ENCODE results near the gene AOC1. TPM values are rescaled to one million over a fixed set of nuclear protein-coding genes. Genes with fewer than 3 reads are reported as not detected.

The AOC1 gene
- total RNA-seq, 1 donor from 2014 or later = not detected

DNA sequence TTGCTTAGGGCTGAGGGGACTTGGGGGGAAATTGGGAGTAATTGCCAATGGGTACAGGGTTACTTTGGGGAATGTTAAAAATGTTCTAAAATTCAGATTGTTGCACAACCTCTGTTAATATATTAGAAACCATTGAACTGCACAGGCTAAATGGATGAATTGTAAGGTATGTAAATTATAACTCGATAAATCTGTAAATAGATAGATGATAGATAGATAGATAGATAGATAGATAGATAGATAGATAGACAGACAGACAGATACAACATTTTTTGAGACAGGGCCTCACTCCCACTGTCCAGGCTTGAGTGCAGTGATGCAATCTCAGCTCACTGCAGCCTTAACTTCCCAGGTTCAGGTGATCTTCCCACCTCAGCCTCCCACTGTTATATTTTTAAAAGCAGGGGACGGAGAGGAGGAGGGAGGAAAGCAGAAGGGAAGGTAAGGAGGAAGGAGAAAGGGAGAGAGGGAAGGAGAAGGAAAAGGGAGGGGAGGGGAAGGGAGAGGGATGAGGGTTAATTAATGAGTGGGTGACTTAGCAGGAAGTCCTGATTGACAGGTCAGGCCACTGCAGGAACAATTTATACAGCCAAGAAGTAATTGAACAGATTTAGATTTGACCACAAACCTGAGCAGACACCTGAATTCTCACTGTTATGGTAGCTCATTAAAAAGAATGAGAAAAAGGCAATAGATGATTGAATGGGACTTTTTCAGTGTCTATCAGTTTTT, 38.7 kb downstream of the AOC1 start:
- no peak overlapping the region for H3K4me3 Mint-ChIP-seq (ENCODE audit: unreplicated experiment)
- TF ChIP-seq, protein P1, sequence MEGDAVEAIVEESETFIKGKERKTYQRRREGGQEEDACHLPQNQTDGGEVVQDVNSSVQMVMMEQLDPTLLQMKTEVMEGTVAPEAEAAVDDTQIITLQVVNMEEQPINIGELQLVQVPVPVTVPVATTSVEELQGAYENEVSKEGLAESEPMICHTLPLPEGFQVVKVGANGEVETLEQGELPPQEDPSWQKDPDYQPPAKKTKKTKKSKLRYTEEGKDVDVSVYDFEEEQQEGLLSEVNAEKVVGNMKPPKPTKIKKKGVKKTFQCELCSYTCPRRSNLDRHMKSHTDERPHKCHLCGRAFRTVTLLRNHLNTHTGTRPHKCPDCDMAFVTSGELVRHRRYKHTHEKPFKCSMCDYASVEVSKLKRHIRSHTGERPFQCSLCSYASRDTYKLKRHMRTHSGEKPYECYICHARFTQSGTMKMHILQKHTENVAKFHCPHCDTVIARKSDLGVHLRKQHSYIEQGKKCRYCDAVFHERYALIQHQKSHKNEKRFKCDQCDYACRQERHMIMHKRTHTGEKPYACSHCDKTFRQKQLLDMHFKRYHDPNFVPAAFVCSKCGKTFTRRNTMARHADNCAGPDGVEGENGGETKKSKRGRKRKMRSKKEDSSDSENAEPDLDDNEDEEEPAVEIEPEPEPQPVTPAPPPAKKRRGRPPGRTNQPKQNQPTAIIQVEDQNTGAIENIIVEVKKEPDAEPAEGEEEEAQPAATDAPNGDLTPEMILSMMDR (IDR thresholded peaks at IDR 0.05; ENCODE audit: partially characterized antibody, unreplicated experiment) = no peak
- H3K36me3 Mint-ChIP-seq (ENCODE audit: unreplicated experiment) = peaks cover 15% of the 10 kb centered on the region
- no peak for DNase-seq
- H3K4me1 Mint-ChIP-seq (ENCODE audit: low read depth, unreplicated experiment) = peaks cover 1% of the 10 kb centered on the region
- H3K27ac Mint-ChIP-seq (ENCODE audit: unreplicated experiment) = no peak overlapping the region
- H3K27me3 Mint-ChIP-seq (ENCODE audit: unreplicated experiment) = peaks cover 2% of the 10 kb centered on the region
- peaks cover 6% of the 10 kb centered on the region for H3K9me3 Mint-ChIP-seq (ENCODE audit: unreplicated experiment)

DNA sequence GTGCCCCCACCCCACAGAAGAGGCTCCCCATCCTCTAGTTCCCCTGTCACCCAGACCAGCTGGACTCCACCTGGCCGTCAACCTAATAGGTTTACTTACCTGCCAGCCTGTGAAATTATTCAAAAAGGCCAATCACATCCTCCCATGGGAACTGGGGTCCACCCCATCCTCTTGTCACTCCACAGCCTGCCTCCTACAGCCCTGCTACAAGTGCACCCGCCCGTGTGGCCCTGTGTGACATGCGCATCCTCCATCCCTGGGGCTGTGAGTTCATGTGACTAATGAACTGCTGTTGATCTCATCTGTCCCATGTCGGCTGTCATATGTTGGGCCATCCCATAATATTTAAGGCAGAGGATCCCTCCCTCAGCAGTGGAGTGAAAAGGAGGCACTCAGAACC, 39.4 kb downstream of the AOC1 start:
- peaks cover 1% of the 10 kb centered on the region for H3K4me1 Mint-ChIP-seq (ENCODE audit: low read depth, unreplicated experiment)
- no peak overlapping the region for H3K27ac Mint-ChIP-seq (ENCODE audit: unreplicated experiment)
- TF ChIP-seq, protein P1 (IDR thresholded peaks at IDR 0.05; ENCODE audit: partially characterized antibody, unreplicated experiment) = no peak
- peaks cover 4% of the 10 kb centered on the region for H3K27me3 Mint-ChIP-seq (ENCODE audit: unreplicated experiment)
- no peak for DNase-seq
- H3K36me3 Mint-ChIP-seq (ENCODE audit: unreplicated experiment) = peaks cover 19% of the 10 kb centered on the region
- H3K9me3 Mint-ChIP-seq (ENCODE audit: unreplicated experiment) = peaks cover 6% of the 10 kb centered on the region
- no peak overlapping the region for H3K4me3 Mint-ChIP-seq (ENCODE audit: unreplicated experiment)

DNA sequence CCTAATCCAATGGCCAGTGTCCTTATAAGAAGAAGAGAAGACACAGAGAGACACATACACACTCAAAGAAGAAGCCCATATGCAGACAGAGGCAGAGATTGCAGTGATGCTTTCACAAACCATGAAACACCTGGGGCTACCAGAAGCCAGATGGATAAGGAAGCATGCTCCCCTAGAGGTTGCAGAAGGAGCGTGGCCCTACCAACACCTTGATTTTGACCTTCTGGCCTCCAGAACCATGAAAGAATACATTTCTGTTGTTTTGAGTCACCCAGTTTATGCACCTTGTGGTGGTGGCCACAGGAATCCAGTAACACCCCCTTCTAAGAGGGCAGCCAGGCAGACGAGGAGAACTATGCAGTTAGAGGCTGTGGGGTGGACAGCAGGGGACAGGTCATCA, 43.5 kb downstream of the AOC1 start:
- DNase-seq = no peak
- Mint-ChIP-seq H3K4me3 (ENCODE audit: unreplicated experiment) (no peak overlapping the region), H3K4me1 (ENCODE audit: low read depth, unreplicated experiment) (peaks cover 4% of the 10 kb centered on the region), H3K27me3 (ENCODE audit: unreplicated experiment) (peaks cover 6% of the 10 kb centered on the region), H3K36me3 (ENCODE audit: unreplicated experiment) (peaks cover 19% of the 10 kb centered on the region), H3K27ac (ENCODE audit: unreplicated experiment) (no peak overlapping the region), H3K9me3 (ENCODE audit: unreplicated experiment) (peaks cover 6% of the 10 kb centered on the region)
- TF ChIP-seq, protein P1 (IDR thresholded peaks at IDR 0.05; ENCODE audit: partially characterized antibody, unreplicated experiment) = no peak

GRCh38 chr7:150896562-150897209, 44.4 kb downstream of the AOC1 start:
- peaks cover 6% of the 10 kb centered on the region for H3K9me3 Mint-ChIP-seq (ENCODE audit: unreplicated experiment)
- H3K27me3 Mint-ChIP-seq (ENCODE audit: unreplicated experiment) = peaks cover 6% of the 10 kb centered on the region
- peaks cover 19% of the 10 kb centered on the region for H3K36me3 Mint-ChIP-seq (ENCODE audit: unreplicated experiment)
- TF ChIP-seq, protein P1 (IDR thresholded peaks at IDR 0.05; ENCODE audit: partially characterized antibody, unreplicated experiment) = no peak
- no peak overlapping the region for H3K27ac Mint-ChIP-seq (ENCODE audit: unreplicated experiment)
- peaks cover 10% of the 10 kb centered on the region for H3K4me1 Mint-ChIP-seq (ENCODE audit: low read depth, unreplicated experiment)
- H3K4me3 Mint-ChIP-seq (ENCODE audit: unreplicated experiment) = no peak overlapping the region
- DNase-seq = no peak

All from glutamatergic neuron (in vitro differentiated cells).